ENCODE results near the gene TBC1D10A.

Gene TBC1D10A

GRCh38 chr22:30285176-30285845 is 41.4 kb downstream of the TBC1D10A start:
- DNase-seq, result no peak

GRCh38 chr22:30284666-30285065 is 42.1 kb downstream of the TBC1D10A start:
- DNase-seq, result no peak

- DNase-seq, result no peak
Measured at GRCh38 chr22:30284172-30284571, 42.6 kb downstream of the TBC1D10A start.

- no peak for DNase-seq
Measured at GRCh38 chr22:30283342-30283741, 43.4 kb downstream of the TBC1D10A start.

- no peak for DNase-seq
Measured at GRCh38 chr22:30282616-30283046, 44.1 kb downstream of the TBC1D10A start.

GRCh38 chr22:30280505-30280904 is 46.2 kb downstream of the TBC1D10A start:
- no peak for DNase-seq

- DNase-seq, result no peak
Measured at GRCh38 chr22:30279932-30280331, 46.8 kb downstream of the TBC1D10A start.

- no peak for DNase-seq
Measured at GRCh38 chr22:30279046-30279788, 47.5 kb downstream of the TBC1D10A start.

- no peak for DNase-seq
Measured at GRCh38 chr22:30277547-30278344, 49.0 kb downstream of the TBC1D10A start.

- DNase-seq, result no peak
Measured at GRCh38 chr22:30276039-30276438, 50.7 kb downstream of the TBC1D10A start.

- peak; percentile 47 for DNase-seq
Measured at GRCh38 chr22:30275625-30276024, 51.1 kb downstream of the TBC1D10A start.

- DNase-seq, result no peak
Measured at GRCh38 chr22:30274437-30274812, 52.3 kb downstream of the TBC1D10A start.

- DNase-seq, result no peak
Measured at GRCh38 chr22:30273711-30274436, 52.9 kb downstream of the TBC1D10A start.

- no peak for DNase-seq
Measured at GRCh38 chr22:30272781-30273601, 53.8 kb downstream of the TBC1D10A start.

- peak; percentile 33 for DNase-seq
Measured at GRCh38 chr22:30270832-30271231, 55.9 kb downstream of the TBC1D10A start.

GRCh38 chr22:30268331-30268730 is 58.4 kb downstream of the TBC1D10A start:
- DNase-seq, result no peak

GRCh38 chr22:30267382-30268302 is 59.1 kb downstream of the TBC1D10A start:
- DNase-seq, result peak; percentile 41

- peak; percentile 63 for DNase-seq
Measured at GRCh38 chr22:30266445-30267381, 60.0 kb downstream of the TBC1D10A start, which contains the start of gene OSM. Gene OSM (minus strand): TSS chr22:30266851. CDS start chr22:30266799, 52 bp downstream.

GRCh38 chr22:30265823-30266444 is 60.8 kb downstream of the TBC1D10A start:
- peak; percentile 76 for DNase-seq

Data from CD4-positive, alpha-beta T cell treated with Interleukin-4 for 4 hours (primary cell).